HUES64 (cell line): ENCODE measurements around the gene THBD.

Experiments
- H3K27ac ChIP-seq: 2 replicates; pipeline ENCODE4 v1.7.0; 2013; ENCODE audit warnings: low read depth, low read length, inconsistent platforms
- H3K27me3 ChIP-seq: 2 replicates; pipeline ENCODE4 v1.6.1; 2013; ENCODE audit warnings: mild to moderate bottlenecking, low read length; ENCODE audit not compliant: insufficient read depth
- H3K36me3 ChIP-seq: 2 replicates; pipeline ENCODE4 v1.6.1; 2013; ENCODE audit warnings: mild to moderate bottlenecking, low read length; ENCODE audit not compliant: insufficient read depth
- H3K4me1 ChIP-seq: 2 replicates; pipeline ENCODE4 v1.6.1; 2013; ENCODE audit warnings: mild to moderate bottlenecking, low read length, moderate library complexity; ENCODE audit not compliant: insufficient read depth
- H3K4me3 ChIP-seq: 2 replicates; pipeline ENCODE4 v1.5.1; 2013; ENCODE audit warnings: mild to moderate bottlenecking, low read length, moderate library complexity
- H3K9ac ChIP-seq: 2 replicates; pipeline ENCODE4 v1.6.1; 2013; ENCODE audit warnings: mild to moderate bottlenecking, low read depth, low read length
- H3K9me3 ChIP-seq: 2 replicates; pipeline ENCODE4 v1.6.1; 2013; ENCODE audit warnings: low read depth, low read length; ENCODE audit not compliant: insufficient read depth
- WGBS: fragments of 150-250, 120-280 bp; methylation state at CpG from one replicate; pipeline ENCODE4 v1.1.7; 2013; ENCODE audit warnings: missing lambda C conversion rate; 5-methylcytosine and 5-hydroxymethylcytosine counted together

The THBD gene

GRCh38 chr20:23059846-23060245 lies 10.4 kb upstream of the THBD start:
- Histone ChIP-seq H3K27me3 (no peaks in the 10 kb centered on the region), H3K27ac (no peak overlapping the region), H3K36me3 (no peaks in the 10 kb centered on the region), H3K4me1 (peaks cover 24% of the 10 kb centered on the region), H3K9ac (no peak overlapping the region), H3K4me3 (no peak overlapping the region), H3K9me3 (peaks cover 3% of the 10 kb centered on the region; the same call in 1 of the 2 replicates)
- 94% methylated on average over 3 of the region's 3 CpGs for WGBS

- Histone ChIP-seq H3K4me3 (no peak overlapping the region), H3K27me3 (no peaks in the 10 kb centered on the region), H3K9ac (no peak overlapping the region), H3K27ac (no peak overlapping the region), H3K9me3 (peaks cover 3% of the 10 kb centered on the region; the same call in 1 of the 2 replicates), H3K36me3 (no peaks in the 10 kb centered on the region), H3K4me1 (peaks cover 23% of the 10 kb centered on the region)
- 96% methylated on average over 3 of the region's 3 CpGs for WGBS
Observed at GRCh38 chr20:23059001-23059400, 9.5 kb upstream of the THBD start.

GRCh38 chr20:23058240-23058639 lies 8.8 kb upstream of the THBD start:
- WGBS, result no CpG with 5 or more reads among the region's 1 CpG
- H3K27me3 ChIP-seq, result peaks cover 5% of the 10 kb centered on the region

DNA sequence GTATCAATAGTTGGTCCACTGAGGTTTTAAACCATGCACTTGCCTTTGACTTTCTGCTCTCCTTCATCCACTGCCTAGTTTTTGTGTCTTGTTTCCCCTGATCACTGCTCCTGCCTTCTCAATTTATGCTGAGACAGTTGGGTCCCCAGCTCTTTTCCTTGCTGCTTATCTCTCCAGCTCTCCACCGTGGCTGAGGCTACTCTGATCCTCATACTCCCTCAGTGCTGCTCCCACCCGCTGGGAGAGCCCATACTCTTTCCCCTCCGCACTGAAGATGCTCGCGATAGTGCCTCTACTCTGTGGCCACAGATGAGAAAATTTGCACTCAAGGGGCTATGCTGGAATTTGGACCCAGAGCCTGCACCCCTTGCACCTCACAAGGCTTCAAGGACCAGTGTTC lies 3.4 kb upstream of the THBD start:
- H3K4me1 ChIP-seq, result peaks cover 7% of the 10 kb centered on the region; the same call in 1 of the 2 replicates
- 91% methylated on average over 5 of the region's 5 CpGs for WGBS
- peaks cover 58% of the 10 kb centered on the region for H3K27me3 ChIP-seq
- H3K27ac ChIP-seq, result no peak overlapping the region
- H3K9ac ChIP-seq, result no peak overlapping the region
- no peaks in the 10 kb centered on the region for H3K36me3 ChIP-seq
- H3K4me3 ChIP-seq, result no peak overlapping the region
- H3K9me3 ChIP-seq, result peaks cover 3% of the 10 kb centered on the region; the same call in 1 of the 2 replicates

More at GRCh38 chr20:23058240-23058639, 8.8 kb upstream of the THBD start:
- Histone ChIP-seq H3K4me3 (no peak overlapping the region), H3K4me1 (peaks cover 17% of the 10 kb centered on the region), H3K27ac (no peak overlapping the region), H3K9ac (no peak overlapping the region), H3K36me3 (no peaks in the 10 kb centered on the region), H3K9me3 (peaks cover 3% of the 10 kb centered on the region; the same call in 1 of the 2 replicates)

- H3K27ac ChIP-seq, result peak overlapping the region; percentile 60
- no peaks in the 10 kb centered on the region for H3K36me3 ChIP-seq
- peak overlapping the region; percentile 71 for H3K4me3 ChIP-seq
- under 1% methylated on average over 44 of the region's 46 CpGs for WGBS
- H3K4me1 ChIP-seq, result peaks cover 7% of the 10 kb centered on the region; the same call in 1 of the 2 replicates
- peaks cover 77% of the 10 kb centered on the region for H3K27me3 ChIP-seq
- H3K9me3 ChIP-seq, result no peaks in the 10 kb centered on the region
- H3K9ac ChIP-seq, result peak overlapping the region; percentile 63
Observed at GRCh38 chr20:23050847-23051627, 1.6 kb upstream of the THBD start.

DNA sequence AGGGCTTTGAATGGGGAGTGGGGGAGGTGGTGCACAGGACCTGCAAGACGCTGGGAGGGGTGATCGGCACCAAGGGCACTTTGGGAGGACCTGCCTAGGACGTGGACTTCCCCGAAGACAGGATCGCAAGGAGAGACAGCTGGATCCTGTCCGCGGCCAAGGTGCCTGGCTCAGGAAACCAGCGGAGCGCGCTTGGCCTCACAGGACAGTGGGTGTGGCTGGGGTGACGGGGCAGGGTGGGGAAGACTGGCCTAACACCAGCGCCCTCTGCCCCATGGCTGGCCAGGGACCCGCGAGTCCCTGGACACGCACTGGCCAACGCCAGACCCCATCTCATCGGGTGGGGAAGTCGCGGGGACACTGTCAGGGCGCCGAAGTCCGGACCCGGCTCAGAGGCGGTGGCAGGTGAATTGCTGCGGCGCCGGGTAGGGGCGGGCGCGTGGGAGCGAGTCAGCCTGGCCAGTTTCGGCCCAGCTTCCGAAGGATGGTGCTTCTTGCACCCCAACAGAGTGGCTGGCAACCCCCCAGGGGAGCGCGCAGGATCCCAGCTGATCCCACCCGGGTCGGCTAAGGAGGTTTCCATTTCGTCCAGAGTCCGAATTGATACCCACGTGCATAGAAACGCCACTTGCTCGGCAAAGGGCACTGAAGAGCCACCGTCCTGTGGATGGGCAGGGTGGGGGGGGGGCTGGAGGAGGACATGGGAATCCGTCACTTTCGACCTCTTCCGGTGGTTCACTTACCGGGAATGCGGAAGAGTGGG lies 785 bp upstream of the THBD start:
- Histone ChIP-seq H3K9me3 (no peaks in the 10 kb centered on the region), H3K9ac (no peak overlapping the region), H3K27ac (no peak overlapping the region), H3K27me3 (peaks cover 83% of the 10 kb centered on the region), H3K36me3 (no peaks in the 10 kb centered on the region), H3K4me3 (peak overlapping the region; percentile 71), H3K4me1 (peaks cover 7% of the 10 kb centered on the region; the same call in 1 of the 2 replicates)
- WGBS, result 1% methylated on average over 47 of the region's 48 CpGs

DNA sequence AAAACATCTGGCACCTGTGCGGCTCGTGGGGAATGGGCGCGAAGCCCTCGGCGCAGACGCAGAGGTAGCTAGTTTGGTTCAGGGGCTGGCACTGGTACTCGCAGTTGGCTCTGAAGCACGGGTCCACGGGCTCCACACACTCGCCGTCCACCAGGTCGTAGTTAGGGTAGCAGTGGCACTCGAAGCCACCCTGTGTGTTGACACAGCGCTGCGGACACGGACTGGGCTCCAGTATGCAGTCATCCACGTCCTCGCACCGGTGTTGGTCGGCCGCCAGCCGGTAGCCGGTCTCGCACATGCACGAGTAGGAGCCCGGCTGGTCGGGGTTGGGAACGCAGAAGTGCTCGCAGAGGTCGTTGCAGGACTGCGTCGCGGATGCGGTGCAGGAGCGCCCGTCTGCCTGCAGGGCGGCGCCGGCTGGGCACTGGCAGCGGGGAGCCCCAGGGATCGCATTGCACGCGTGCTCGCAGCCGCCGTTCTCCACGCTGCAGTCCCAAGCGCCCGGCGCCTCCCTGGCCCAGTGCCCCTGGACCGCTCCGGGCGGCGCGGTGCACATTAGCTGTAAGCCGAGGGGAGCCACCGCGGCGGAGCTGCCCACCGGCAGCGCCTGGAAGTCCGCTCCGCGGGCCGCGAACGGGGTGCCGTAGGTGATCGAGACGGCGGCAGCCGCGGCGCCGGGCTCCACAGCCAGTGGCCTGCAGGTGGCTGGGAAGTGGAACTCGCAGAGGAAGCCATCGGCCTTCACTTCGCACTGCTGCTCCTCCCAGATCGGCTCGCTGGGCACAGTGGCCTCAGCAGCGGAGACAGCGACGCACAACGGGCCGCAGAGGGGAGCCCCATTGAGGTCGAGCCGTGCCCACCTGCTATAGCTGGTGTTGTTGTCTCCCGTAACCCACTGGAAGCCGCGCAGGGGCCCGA lies 930 bp downstream of the THBD start:
- peaks cover 7% of the 10 kb centered on the region; the same call in 1 of the 2 replicates for H3K4me1 ChIP-seq
- H3K9ac ChIP-seq, result no peak overlapping the region
- WGBS, result 9% methylated on average over 92 of the region's 92 CpGs
- H3K9me3 ChIP-seq, result no peaks in the 10 kb centered on the region
- no peak overlapping the region for H3K27ac ChIP-seq
- peaks cover 94% of the 10 kb centered on the region for H3K27me3 ChIP-seq
- no peaks in the 10 kb centered on the region for H3K36me3 ChIP-seq
- peak overlapping the region; percentile 71 for H3K4me3 ChIP-seq

DNA sequence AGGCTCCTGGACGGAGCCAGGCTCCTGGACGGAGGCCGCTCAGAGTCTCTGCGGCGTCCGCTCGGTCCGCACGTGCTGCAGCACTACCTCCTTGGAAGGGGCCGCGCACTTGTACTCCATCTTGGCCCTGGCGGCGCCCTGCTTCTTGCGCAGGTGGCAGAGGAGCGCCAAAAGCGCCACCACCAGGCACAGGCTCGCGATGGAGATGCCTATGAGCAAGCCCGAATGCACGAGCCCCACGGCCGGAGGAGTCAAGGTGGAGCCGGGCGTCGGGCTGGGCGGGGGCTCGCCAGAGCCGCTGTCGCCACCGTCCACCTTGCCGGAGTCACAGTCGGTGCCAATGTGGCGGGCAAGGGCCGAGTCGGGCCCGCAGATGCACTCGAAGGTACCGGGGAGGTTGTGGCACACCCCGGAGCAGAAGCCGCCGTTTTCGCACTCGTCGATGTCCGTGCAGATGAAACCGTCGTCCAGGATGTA lies 1.7 kb downstream of the THBD start:
- Histone ChIP-seq H3K27me3 (peaks cover 94% of the 10 kb centered on the region), H3K4me1 (peaks cover 12% of the 10 kb centered on the region), H3K27ac (no peak overlapping the region), H3K4me3 (peak overlapping the region; percentile 71), H3K9me3 (no peaks in the 10 kb centered on the region), H3K9ac (no peak overlapping the region), H3K36me3 (no peaks in the 10 kb centered on the region)
- WGBS, result 41% methylated on average over 47 of the region's 47 CpGs

DNA sequence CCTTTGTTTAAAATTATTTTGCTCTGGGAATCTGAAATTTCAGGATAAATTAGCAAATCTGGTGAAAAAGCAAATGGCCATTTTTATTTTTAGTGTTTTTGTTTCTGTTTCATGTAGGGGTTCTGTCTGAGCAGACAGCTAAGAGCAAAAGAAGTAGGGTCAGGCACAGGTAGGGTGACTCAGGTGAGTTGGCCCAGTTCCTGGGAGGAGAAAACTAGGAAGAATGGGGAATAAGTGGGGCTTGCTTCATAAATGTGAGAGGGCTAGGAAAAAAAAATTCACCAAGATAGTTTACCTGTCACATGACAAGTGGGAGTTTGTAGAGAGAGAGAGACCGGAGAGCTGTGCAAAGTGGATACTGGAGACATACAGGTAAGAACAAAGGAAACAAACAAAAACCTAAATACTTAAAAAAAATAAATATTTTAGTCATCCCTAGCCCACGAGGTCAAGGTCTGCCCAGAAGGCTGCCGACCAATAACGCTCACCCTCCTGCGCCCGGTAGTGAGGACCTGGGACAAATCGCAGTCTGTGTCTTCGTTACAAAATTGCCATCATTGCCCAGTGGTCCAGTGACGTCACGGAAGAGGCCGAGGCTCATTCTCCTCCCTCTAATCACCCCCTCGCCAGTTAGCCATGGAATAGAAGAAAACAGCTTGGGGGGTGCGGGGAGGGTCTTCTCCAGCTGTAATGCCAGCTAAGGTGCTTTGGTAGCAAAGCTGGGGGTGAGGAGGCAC lies 2.3 kb downstream of the THBD start:
- Histone ChIP-seq H3K4me1 (peaks cover 18% of the 10 kb centered on the region), H3K4me3 (0 out of 2 replicates have a peak overlapping the region, but pooled peaks have one; percentile 71), H3K9me3 (no peaks in the 10 kb centered on the region), H3K27me3 (peaks cover 89% of the 10 kb centered on the region), H3K27ac (no peak overlapping the region), H3K36me3 (no peaks in the 10 kb centered on the region), H3K9ac (no peak overlapping the region)
- 81% methylated on average over 12 of the region's 13 CpGs for WGBS

DNA sequence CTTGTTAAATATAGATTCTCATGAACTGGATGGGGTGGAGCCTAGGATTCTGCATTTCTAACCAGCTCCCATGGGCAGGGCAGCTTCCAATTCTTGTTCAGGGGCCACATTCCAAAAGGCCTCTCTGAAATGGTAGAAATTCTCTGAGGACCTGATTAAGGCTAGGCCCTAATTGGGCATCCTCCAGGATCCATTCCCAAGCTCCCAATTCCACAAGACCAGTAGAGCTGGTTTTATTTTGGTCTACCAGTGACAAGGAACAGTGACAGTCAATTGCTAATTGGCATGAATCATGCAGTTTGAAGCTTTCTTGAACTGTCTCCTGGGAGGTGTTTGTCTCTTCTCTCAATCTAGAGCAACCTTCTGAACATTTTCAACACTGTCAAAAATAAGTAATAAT lies 3.0 kb downstream of the THBD start:
- Histone ChIP-seq H3K9ac (no peak overlapping the region), H3K4me3 (no peak overlapping the region), H3K27ac (no peak overlapping the region), H3K36me3 (no peaks in the 10 kb centered on the region), H3K27me3 (peaks cover 86% of the 10 kb centered on the region), H3K9me3 (no peaks in the 10 kb centered on the region), H3K4me1 (peaks cover 20% of the 10 kb centered on the region)
